ENCODE data around the gene ULK2. TPM values are rescaled to one million over a fixed set of nuclear protein-coding genes. Genes with fewer than 3 reads are reported as not detected.
"Not testable (repeated sequence)": the region's sequence is repeated elsewhere in the genome, so short reads cannot be mapped to it uniquely, and the experiment has no call there.

ULK2 gene
- total RNA-seq, 1 donor from 2014 or later = 14.6 TPM

GRCh38 chr17:19771971-19772630 lies 95.6 kb downstream of the ULK2 start:
- DNase-seq = no peak
- no peak for ATAC-seq (ENCODE audit: poor library complexity)
- intact Hi-C loops (cut with DNase I) = no loop called here

DNA sequence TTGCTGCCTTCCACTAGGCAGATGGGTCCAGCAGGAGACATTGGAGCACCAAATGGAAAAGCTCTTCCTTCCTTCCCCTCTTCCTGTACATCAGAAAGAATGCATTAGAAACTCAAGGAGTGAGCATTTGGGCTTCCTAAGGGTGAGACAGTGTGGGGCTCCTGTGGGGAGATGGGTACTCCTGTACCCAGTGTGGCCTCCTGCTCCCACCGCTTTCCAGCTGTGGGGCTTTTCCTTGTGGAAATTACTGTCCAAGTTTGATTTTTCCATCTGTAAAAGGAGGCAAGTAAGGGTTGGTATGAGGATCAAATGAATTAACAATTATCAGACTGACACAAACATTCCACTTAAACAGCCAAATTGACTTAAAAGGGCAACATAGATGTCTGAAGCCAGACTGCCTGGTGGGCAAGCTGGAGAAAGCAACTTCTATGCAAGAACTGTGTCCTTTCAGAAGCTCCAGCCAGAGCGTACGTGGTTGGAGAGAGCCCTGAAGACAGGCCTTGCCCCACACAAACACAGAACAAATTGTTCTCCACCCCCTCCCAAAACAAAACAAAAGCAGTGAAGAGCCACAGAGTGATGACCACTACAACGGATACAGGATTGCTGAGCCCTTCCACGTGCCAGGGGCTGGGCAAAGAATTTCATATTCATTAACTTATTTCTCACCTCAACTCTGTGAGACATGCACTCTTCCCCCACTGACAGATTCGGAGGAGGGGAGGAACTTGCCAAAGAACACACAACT lies 96.6 kb downstream of the ULK2 start:
- no peak for ATAC-seq (ENCODE audit: poor library complexity)
- no peak for DNase-seq
- intact Hi-C loops (cut with DNase I) = no loop called here

- DNase-seq = no peak
- intact Hi-C loops (cut with DNase I) = no loop called here
- ATAC-seq (ENCODE audit: poor library complexity) = no peak
These were observed 97.6 kb downstream of the ULK2 start for GRCh38 chr17:19769946-19770652.

DNA sequence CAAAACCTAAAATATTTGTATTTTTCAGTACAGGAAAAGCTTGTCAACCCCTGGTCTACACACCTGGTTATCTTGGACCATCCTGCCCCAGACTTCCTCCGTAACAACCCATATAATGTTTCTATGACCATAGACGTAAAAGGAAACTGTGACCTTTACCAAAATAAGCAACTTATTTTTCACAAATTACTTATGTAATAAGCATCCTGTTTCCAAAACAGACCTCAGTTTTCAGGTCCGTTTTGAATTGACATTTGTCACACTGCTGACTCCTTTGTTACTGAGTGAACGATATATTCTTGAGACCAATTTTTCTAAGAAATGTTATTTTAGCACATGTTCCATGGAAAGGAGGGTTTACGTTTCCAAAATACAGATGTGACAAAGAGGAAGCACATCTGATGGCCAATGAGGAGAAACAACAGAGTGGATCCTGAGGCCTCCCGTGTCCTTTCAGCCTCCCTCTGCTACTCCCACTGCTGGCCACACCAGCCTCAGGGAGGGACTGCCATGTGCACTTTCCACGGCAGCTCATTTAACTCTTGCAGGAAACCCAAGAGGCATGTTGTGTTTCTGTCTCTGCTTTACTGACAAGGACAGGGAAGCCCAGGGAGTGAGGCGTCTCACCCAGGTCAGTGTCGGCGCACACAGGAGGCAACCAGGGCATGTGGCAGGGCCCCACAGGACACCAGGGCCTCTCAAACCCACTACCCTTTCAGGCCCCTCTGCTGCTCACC lies 99.5 kb downstream of the ULK2 start:
- ATAC-seq (ENCODE audit: poor library complexity) (no peak), DNase-seq (no peak)
- intact Hi-C loops (cut with DNase I) = no loop called here

GRCh38 chr17:19766421-19767270 lies 101.1 kb downstream of the ULK2 start:
- DNase-seq (peak; percentile 89), ATAC-seq (ENCODE audit: poor library complexity) (peak; percentile 95)
- intact Hi-C loops (cut with DNase I) = loop anchor here (2.0 kb wide), 1 partner anchor 254 kb away; no protein-coding TSS in a partner anchor

- intact Hi-C loops (cut with DNase I) = loop anchor here (2.0 kb wide), 1 partner anchor 253 kb away; no protein-coding TSS in a partner anchor
- ATAC-seq (ENCODE audit: poor library complexity) (no peak), DNase-seq (no peak)
These were observed 101.7 kb downstream of the ULK2 start for GRCh38 chr17:19766016-19766415.

DNA sequence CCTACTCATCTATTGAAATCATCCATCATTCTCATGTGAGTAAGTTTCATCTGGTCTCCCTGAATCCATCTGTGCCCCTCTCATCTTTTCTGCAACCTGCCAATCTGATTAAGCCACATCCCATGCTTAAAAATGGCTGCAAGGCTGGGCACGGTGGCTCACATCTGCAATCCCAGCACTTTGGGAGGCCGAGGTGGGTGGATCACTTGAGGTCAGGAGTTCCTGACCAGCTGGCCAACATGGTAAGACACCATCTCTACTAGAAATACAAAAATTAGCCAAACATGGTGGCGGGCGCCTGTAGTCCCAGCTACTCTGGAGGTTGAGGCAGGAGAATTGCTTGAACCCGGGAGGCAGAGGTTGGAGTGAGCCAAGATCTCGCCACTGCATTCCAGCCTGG lies 103.7 kb downstream of the ULK2 start:
- not testable (repeated sequence) for DNase-seq; ATAC-seq (ENCODE audit: poor library complexity)
- intact Hi-C loops (cut with DNase I) = loop anchor here (5.0 kb wide), 1 partner anchor 402 kb away; the partner anchor contains the start of gene B9D1

DNA sequence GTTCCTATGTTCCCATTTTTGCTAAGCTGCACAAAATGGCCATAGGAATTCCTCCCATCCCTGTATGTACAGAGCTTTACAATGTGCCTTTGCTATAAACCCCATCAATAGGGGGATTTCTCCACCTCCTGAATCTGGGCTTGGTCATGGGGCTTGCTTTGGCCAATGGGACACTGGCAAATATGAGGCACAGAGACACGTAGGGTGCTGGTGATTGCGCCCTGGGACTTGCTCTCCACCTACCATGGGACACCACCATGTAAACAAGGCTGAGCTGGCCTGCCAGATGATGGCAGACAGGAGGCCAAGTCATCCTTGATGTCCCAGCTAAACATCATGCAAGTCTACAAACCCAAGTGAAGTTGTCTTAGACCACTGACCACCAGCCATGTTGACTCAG lies 104.3 kb downstream of the ULK2 start:
- intact Hi-C loops (cut with DNase I) = loop anchor here (5.0 kb wide), 1 partner anchor 401 kb away; the partner anchor contains the start of gene B9D1
- DNase-seq (no peak), ATAC-seq (ENCODE audit: poor library complexity) (no peak)

DNA sequence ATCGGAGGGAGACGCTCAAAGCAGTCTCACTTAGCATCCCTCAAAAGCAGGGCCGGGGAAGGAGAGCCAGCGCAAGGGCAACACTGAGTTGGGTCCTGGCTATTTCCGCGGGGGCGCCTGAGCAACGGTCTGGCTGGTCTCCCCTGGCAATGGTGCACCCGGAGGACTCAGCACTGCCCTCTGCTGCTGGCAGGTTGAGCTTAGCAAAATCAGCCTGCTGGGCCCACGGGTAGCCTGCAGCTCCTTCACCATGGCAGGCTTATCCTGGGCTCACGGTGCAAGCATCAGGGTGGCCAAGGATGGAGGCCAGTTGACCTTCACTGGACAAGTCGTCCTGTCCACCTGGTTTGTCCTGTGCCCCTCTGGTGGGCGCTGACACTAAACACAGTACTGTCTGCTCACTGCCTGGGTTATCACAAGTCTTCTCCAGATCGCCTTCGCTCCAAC lies 105.2 kb downstream of the ULK2 start:
- intact Hi-C loops (cut with DNase I) = loop anchor here (5.0 kb wide), 1 partner anchor 400 kb away; the partner anchor contains the start of gene B9D1
- DNase-seq (peak; percentile 86), ATAC-seq (ENCODE audit: poor library complexity) (peak; percentile 74)

DNA sequence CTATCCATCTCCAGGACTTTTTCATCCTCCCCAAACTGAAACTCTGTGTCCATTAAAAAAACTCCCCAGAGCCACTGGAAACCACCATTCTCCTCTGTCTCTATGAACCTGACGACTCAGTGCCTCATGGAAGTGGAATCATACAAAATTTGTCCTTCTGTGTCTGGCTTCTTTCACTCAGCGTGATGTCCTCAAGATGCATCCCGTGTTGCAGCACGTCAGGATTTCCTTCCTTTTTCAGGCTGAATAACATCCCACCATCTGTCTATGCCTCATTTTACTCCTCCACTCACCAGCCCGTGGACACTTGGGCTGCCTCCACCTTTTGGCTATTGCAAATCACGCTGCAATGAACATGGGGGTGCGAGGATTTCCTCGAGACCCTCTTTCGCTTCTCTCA lies 107.0 kb downstream of the ULK2 start:
- DNase-seq (no peak), ATAC-seq (ENCODE audit: poor library complexity) (no peak)
- intact Hi-C loops (cut with DNase I) = loop anchor here (5.0 kb wide), 1 partner anchor 398 kb away; the partner anchor contains the start of gene B9D1

DNA sequence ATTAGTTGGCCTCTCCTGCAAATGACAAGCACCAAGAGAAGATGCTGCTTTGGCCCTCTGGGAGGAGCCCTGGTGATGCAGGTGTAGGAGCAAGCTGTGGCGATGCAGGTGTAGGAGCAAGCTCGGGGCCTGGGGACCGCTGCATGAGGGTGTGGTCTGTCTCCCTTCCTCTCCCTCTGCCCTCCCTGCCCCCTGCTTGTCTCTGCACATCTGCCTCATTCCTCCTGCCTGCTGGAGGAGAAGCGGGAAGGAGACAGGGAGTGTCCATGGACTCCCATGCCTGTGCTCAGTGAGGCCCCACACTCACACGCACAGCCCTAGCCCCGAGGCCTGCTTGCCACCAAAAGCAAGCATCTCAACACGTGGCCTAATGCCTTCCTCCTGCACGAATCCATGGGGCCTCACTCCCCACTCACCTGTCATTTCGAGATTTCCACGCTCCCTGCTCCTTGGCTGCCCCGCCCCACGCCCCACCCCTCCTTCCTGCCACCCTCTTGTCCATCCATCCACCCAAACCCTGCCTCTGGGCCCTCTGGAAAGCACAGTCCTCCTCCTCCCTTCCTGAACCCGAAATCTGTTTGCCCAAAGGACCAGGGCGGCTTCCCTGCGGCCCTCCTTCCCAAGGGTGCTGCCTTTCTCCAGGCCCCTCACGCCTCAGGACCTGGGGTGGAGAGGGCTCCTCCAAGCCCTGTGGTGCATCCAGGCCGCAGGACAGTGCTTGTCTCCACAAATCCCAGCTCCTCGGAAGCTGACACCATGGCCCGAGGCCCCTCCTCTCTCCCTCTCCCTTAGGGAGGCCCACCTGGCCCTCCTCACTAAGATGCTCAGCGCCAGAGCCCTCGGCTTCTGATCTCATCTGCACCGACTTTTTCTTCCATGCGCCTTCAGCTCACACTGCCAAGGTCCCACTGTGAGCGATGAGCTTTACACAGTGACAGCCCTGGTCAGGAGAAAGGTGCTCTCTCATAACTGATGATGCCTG lies 107.9 kb downstream of the ULK2 start:
- intact Hi-C loops (cut with DNase I) = loop anchor here (5.0 kb wide), 1 partner anchor 398 kb away; the partner anchor contains the start of gene B9D1
- ATAC-seq (ENCODE audit: poor library complexity) = no peak
- no peak for DNase-seq

- ATAC-seq (ENCODE audit: poor library complexity) (no peak), DNase-seq (no peak)
- intact Hi-C loops (cut with DNase I) = no loop called here
These were observed 110.1 kb downstream of the ULK2 start for GRCh38 chr17:19757536-19758180.

GRCh38 chr17:19756546-19756945 lies 111.2 kb downstream of the ULK2 start:
- ATAC-seq (ENCODE audit: poor library complexity) = no peak
- intact Hi-C loops (cut with DNase I) = no loop called here
- DNase-seq = no peak

DNA sequence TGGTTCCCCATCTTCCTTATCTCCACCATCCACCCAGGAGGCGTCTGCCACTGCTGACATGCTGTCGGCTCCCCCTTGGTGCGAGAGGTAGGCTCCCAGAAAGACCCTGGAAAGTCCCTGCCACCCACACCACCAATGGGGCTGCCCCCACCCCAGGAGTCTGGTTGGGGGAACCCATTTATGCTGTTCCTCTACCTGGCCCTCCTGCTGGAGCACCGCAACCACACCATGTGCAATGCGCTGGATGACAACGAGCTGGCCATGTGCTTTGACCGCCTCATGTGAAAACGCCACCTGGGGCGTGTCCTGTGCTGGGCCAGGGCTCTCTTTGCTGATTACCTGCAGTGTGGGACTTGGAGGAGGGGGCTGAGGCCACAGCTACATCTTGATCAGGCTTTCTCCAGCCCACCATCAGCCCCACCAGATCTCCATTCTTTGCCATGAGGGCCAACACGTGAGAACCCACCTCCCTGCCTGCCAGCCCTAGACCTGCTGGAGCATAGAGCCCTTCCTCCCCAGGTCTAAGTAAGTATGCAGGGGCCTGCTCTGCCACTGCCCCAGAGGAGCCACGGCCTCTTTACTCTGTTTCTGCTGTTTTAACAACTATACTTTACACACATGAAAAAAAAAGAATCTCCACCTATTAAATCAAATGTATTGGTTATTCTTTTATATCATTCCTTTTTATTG lies 111.8 kb downstream of the ULK2 start:
- no peak for ATAC-seq (ENCODE audit: poor library complexity)
- intact Hi-C loops (cut with DNase I) = no loop called here
- no peak for DNase-seq

- DNase-seq (no peak), ATAC-seq (ENCODE audit: poor library complexity) (no peak)
- intact Hi-C loops (cut with DNase I) = no loop called here
These were observed 112.3 kb downstream of the ULK2 start for GRCh38 chr17:19755392-19755791.

All from Right ventricle myocardium superior (tissue), 1 donor.